SU-DHL-6 (cell line): Measurements from ENCODE around the gene C16orf89.

Source experiments
- EZH2phosphoT487 ChIP-seq: fragments of 200-600 bp; sonication (generic), shearing (Covaris generic); conservative IDR thresholded peaks from 2 replicates; pipeline ENCODE4 v1.6.1; 2018; ENCODE audit warnings: mild to moderate bottlenecking, antibody characterized with exemption, low read length, moderate library complexity, mixed read lengths
- TF ChIP-seq, protein P1 (sequence below): fragments of 200-600 bp; sonication (generic); IDR thresholded peaks from one replicate; pipeline ENCODE4 v1.5.1; 2017; ENCODE audit warnings: antibody characterized with exemption, mild to moderate bottlenecking, low read length, moderate library complexity; ENCODE audit not compliant: insufficient read depth, poor library complexity, severe bottlenecking

DNA sequence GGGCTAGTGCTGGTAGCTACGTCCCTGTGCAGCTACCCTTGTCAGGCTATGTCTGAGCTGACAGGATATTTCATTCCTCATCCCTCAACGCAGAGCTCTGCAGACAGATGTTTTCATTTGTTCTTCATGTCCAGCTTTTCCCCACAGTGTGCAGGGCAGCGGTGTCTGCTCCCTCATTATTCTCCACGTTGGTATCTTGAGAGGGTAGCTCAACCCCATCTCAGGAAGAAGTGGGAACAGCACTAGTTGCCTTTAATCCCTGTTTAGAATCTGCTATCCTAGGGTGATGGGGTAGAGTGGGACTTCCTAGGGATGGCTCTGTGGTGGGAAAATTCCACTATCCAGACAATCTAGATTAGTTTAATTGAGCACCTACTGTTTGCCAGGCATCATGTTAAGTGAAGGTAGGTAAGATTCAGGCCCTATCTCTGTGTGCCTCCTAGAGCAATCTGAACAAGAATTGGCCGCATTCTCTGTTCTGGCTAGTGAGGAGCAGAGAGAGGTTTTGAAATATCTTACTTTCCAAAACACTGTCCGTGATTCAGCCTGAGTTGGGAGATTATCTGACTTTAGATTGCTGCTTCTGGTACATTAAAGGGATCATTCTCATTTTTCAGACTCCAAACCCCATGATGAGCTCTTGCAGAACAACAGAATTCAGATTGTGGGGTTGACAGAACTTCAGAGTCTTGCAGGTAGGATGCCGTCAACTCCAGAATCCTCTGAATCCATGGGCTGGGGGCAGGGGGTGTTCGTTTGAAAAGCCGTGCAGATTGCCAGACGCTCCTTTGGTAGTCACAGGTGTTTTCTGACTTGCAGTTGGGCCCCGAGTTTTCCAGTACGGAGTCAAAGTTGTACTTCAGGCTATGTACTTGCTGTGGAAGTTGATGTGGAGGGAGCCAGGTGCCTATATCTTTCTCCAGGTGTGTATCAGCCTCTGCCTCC lies 6.8 kb upstream of the C16orf89 start:
- TF ChIP-seq, protein P1, sequence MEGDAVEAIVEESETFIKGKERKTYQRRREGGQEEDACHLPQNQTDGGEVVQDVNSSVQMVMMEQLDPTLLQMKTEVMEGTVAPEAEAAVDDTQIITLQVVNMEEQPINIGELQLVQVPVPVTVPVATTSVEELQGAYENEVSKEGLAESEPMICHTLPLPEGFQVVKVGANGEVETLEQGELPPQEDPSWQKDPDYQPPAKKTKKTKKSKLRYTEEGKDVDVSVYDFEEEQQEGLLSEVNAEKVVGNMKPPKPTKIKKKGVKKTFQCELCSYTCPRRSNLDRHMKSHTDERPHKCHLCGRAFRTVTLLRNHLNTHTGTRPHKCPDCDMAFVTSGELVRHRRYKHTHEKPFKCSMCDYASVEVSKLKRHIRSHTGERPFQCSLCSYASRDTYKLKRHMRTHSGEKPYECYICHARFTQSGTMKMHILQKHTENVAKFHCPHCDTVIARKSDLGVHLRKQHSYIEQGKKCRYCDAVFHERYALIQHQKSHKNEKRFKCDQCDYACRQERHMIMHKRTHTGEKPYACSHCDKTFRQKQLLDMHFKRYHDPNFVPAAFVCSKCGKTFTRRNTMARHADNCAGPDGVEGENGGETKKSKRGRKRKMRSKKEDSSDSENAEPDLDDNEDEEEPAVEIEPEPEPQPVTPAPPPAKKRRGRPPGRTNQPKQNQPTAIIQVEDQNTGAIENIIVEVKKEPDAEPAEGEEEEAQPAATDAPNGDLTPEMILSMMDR: no peak
- TF ChIP-seq EZH2phosphoT487: no peak
